Measurements from ENCODE around the gene SIAH2.

The SIAH2 gene

DNA sequence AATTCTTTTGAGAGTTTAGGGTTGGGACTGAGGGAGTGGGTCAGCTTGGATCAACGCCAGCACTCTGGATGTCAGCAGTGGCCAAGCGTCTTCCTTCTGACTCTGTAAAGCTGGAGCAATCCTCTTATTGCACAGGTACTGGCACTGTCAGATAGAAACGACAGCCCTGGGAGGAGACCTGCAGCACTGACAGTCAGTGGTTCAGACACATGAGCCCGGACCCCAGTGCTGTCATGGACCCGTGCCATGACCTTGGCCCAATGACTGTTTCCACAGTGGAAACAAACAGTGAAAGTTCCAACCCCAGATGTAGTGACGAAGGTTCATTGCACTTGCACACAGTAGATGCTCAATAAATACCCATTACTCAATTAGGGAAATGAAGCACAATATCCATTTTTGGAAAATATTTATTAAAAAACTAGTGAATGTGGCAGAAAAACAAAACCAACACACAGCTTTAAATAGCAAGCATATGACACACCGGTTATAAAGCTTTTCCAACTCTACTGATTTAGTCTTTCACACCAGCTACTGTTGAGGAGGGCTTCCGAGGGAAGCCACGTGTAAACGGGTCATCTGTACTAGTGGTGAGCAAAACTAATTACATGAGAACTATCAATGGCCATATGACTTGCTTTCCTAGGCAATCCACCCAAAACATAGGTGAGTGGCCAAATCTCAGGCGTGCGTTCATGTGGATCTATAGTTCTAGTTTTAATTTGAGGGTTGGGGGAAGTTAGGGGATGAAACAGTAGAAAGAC is 22.1 kb downstream of the SIAH2 start:
- DNase-seq = no peak
- Histone ChIP-seq H3K4me3 (no peak overlapping the region), H3K36me3 (peaks cover 8 to 23% (median 19%) of the 10 kb centered on the region in 3 donors), H3K4me1 (peaks cover 0 to 35% (median 25%) of the 10 kb centered on the region in 4 donors), H3K27ac (no peak overlapping the region), H3K9me3 (no peaks in the 10 kb centered on the region), H3K27me3 (no peaks in the 10 kb centered on the region)
- intact Hi-C loops (cut with DNase I; ENCODE audit: low total_unique reads) = no loop called here
- TF ChIP-seq, protein P1, sequence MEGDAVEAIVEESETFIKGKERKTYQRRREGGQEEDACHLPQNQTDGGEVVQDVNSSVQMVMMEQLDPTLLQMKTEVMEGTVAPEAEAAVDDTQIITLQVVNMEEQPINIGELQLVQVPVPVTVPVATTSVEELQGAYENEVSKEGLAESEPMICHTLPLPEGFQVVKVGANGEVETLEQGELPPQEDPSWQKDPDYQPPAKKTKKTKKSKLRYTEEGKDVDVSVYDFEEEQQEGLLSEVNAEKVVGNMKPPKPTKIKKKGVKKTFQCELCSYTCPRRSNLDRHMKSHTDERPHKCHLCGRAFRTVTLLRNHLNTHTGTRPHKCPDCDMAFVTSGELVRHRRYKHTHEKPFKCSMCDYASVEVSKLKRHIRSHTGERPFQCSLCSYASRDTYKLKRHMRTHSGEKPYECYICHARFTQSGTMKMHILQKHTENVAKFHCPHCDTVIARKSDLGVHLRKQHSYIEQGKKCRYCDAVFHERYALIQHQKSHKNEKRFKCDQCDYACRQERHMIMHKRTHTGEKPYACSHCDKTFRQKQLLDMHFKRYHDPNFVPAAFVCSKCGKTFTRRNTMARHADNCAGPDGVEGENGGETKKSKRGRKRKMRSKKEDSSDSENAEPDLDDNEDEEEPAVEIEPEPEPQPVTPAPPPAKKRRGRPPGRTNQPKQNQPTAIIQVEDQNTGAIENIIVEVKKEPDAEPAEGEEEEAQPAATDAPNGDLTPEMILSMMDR (IDR thresholded peaks at IDR 0.05) = no peak

DNA sequence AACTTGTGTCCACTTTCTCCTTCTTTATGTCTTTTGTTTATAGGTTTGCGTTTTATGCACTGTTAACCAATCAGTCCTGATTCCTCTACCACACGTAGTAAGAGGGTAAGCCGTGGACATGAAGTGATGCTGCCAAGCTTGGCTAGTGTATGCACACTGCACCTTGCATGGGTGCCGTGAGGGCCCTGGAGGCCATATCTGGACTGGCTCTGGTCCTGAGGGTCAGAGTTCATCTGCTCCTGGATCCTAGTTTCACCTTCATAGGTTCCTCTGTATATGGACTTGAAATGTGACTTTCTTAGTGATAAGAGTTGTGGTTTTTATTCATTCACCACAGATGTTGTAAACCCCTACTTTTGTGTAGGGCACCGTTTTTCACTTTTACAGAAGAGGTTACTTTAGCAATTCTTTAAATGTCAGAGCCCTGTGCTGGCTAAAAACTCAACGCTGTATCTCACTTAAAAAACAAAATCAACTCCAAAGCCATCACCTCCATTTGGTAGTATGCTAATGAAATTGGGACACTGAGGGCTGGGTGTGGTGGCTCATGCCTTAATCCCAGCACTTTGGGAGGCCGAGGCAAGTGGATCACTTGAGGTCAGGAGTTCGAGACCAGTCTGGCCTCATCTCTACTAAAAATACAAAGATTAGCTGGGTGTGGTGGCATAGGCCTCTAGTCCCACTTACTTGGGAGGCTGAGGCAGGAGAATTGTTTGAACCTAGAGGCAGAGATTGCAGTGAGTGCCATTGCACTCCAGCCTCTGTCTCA is 22.9 kb downstream of the SIAH2 start:
- Histone ChIP-seq H3K27me3 (no peaks in the 10 kb centered on the region), H3K36me3 (peaks cover 8 to 23% (median 19%) of the 10 kb centered on the region in 3 donors), H3K27ac (no peak overlapping the region), H3K4me3 (no peak overlapping the region), H3K4me1 (peaks cover 0 to 31% (median 21%) of the 10 kb centered on the region in 4 donors), H3K9me3 (no peaks in the 10 kb centered on the region)
- DNase-seq = no peak
- TF ChIP-seq, protein P1 (IDR thresholded peaks at IDR 0.05) = no peak
- intact Hi-C loops (cut with DNase I; ENCODE audit: low total_unique reads) = no loop called here

DNA sequence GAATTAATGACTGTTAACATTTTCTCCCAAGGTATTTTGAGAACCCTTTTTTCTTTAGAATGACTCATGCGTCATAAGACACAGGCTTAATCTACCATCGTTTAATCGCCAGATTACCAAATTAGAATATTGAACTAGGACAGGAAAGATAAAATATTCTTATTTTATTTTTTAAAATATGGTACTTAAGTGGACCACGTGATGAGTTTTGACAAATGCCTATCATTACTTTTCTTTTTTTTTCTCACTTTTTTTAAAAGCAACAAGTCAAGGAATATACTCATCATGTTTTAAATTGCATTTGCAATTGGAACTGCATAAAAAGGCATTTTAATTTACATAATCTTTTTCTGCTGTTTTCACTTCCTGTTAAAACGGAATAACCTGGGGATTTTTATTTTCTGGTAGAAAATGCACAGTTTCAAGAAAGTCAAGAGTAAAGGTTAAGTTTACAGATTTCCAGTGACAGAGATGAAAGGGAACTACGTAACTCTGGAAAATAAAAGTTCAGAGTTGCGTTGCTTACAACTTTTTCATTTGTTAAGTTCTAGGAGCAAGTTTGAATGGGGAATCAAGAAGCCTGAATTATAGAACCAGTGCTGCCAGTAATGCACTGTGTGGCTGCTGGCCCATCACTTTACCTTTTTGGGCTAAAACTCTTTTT is 23.6 kb downstream of the SIAH2 start:
- Histone ChIP-seq H3K9me3 (no peaks in the 10 kb centered on the region), H3K27ac (no peak overlapping the region), H3K4me1 (peaks cover 0 to 25% (median 14%) of the 10 kb centered on the region in 4 donors)

DNA sequence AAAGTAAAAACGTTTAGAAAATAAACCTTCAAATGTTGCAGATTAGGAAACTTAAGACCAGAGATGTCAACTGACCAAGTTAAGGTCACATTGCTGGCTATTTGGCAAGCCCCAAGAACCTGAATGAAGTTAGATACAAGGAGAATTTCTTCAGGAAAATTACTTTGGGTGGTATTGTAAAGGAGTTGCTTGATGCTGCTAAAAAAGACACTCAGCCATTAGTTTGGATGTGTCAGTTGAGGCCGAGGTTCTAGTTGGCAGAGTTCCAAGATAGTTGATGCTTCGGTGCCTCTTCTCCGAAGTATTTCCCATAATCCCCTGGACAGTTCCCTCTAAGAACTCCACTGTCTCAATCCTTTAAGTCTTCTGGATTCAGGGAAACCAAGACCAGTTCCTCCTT is 24.3 kb downstream of the SIAH2 start:
- no peak for DNase-seq
- H3K27ac ChIP-seq = no peak overlapping the region
- intact Hi-C loops (cut with DNase I; ENCODE audit: low total_unique reads) = no loop called here
- no peaks in the 10 kb centered on the region for H3K9me3 ChIP-seq
- peaks cover 8 to 23% (median 19%) of the 10 kb centered on the region in 3 donors for H3K36me3 ChIP-seq
- peaks cover 0 to 19% (median 7%) of the 10 kb centered on the region in 4 donors for H3K4me1 ChIP-seq
- TF ChIP-seq, protein P1 (IDR thresholded peaks at IDR 0.05) = no peak
- H3K27me3 ChIP-seq = no peaks in the 10 kb centered on the region
- no peak overlapping the region for H3K4me3 ChIP-seq

More for the DNA sequence above, 23.6 kb downstream of the SIAH2 start:
- H3K36me3 ChIP-seq = peaks cover 8 to 23% (median 19%) of the 10 kb centered on the region in 3 donors
- H3K27me3 ChIP-seq = no peaks in the 10 kb centered on the region
- H3K4me3 ChIP-seq = no peak overlapping the region
- TF ChIP-seq, protein P1 (IDR thresholded peaks at IDR 0.05) = no peak
- DNase-seq = no peak
- intact Hi-C loops (cut with DNase I; ENCODE audit: low total_unique reads) = no loop called here

DNA sequence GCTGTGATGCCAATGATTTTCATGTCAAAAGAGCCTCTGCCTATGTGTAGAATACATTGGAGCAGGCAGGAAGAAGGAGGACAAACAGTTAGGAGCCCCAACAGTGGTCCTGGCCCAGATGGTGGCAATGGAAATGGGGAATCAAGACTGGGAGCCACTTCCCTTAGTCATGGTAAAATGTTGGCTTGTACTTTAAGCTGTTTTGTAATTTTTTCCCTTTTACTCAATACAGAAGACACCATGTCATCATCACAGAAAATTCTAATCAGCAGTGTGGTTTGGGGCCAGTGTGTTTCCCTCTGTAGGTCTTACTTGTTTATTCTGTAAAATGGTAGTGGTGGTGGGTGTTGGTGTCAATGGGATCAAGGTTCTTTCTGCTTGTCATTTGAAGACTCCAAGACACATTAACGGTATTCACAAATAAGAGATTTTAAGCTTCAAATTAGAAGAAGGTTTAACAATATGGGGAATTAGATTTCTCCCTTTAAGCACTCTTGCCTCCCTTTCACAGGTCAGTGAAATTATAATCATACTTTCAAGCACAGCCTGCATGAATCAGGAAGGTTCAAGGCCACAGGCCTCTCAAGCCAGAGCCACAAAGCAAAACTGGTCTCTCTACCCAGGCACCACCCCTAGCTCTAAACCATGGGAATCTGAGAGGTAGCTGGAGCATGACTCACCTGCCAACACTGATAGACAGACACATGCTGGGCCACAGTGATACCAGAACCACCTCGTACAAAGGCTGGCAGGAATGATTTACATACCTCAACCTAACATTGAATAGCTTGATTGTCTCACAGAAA is 24.9 kb downstream of the SIAH2 start:
- peaks cover 8 to 23% (median 19%) of the 10 kb centered on the region in 3 donors for H3K36me3 ChIP-seq
- peaks cover 0 to 13% (median 3%) of the 10 kb centered on the region in 4 donors for H3K4me1 ChIP-seq
- intact Hi-C loops (cut with DNase I; ENCODE audit: low total_unique reads) = no loop called here
- no peak overlapping the region for H3K27ac ChIP-seq
- no peak for DNase-seq
- TF ChIP-seq, protein P1 (IDR thresholded peaks at IDR 0.05) = no peak
- no peak overlapping the region for H3K4me3 ChIP-seq
- no peaks in the 10 kb centered on the region for H3K9me3 ChIP-seq
- no peaks in the 10 kb centered on the region for H3K27me3 ChIP-seq
